Aorta (tissue), 5 donors: ENCODE results near the gene STX17. TPM values are rescaled to one million over a fixed set of nuclear protein-coding genes. Genes with fewer than 3 reads are reported as not detected.

Experiments
- ATAC-seq: fragments of 200-7000 bp; cut with Tn5 transposase; one replicate; pipeline ENCODE4 v1.9.1; 2022; ENCODE audit warnings: moderate library complexity; ENCODE audit not compliant: low FRiP score
- DNase-seq, 2 donors: peaks; one replicate each; pipeline ENCODE4 v3.0.0-alpha.2; 2020
- H3K27ac ChIP-seq, 2 donors: one replicate each; pipeline ENCODE4 v1.5.1; 2013; ENCODE audit warnings: low read length in 2 of 2, mild to moderate bottlenecking in 2 of 2, moderate library complexity in 2 of 2, control low read depth in 1 of 2, inconsistent platforms in 1 of 2, low read depth in 1 of 2
- H3K27me3 ChIP-seq, 2 donors: one replicate each; pipeline ENCODE4 v1.6.1; 2013; ENCODE audit warnings: control low read depth in 1 of 2, low read length in 1 of 2, mild to moderate bottlenecking in 1 of 2, moderate library complexity in 1 of 2; ENCODE audit not compliant: insufficient read depth in 2 of 2, control insufficient read depth in 1 of 2
- H3K36me3 ChIP-seq, 2 donors: one replicate each; pipeline ENCODE4 v1.6.1; 2013; ENCODE audit warnings: control low read depth in 1 of 2, low read length in 1 of 2, mild to moderate bottlenecking in 1 of 2; ENCODE audit not compliant: insufficient read depth in 2 of 2, control insufficient read depth in 1 of 2
- H3K4me1 ChIP-seq, 2 donors: one replicate each; pipeline ENCODE4 v1.6.1; 2013; ENCODE audit warnings: low read length in 2 of 2, control low read depth in 1 of 2, mild to moderate bottlenecking in 1 of 2, moderate library complexity in 1 of 2; ENCODE audit not compliant: insufficient read depth in 2 of 2, control insufficient read depth in 1 of 2
- H3K4me3 ChIP-seq, 2 donors: one replicate each; pipeline ENCODE4 v1.5.1; 2013; ENCODE audit warnings: low read length in 2 of 2, control low read depth in 1 of 2, mild to moderate bottlenecking in 1 of 2
- H3K9me3 ChIP-seq: one replicate; pipeline ENCODE4 v1.6.1; 2013; ENCODE audit warnings: mild to moderate bottlenecking, low read length; ENCODE audit not compliant: control insufficient read depth
- WGBS, 2 donors: extraction: QIAGEN DNeasy Blood & Tissue Kit; methylation state at CpG; one replicate each; pipeline ENCODE4 v1.1.7; 2013; 5-methylcytosine and 5-hydroxymethylcytosine counted together
- intact Hi-C, 2 donors: fragments of 100-400 bp; cut with DNase I; formaldehyde crosslinking; loops; one replicate each; pipeline versions ENCODE4 v1.14.2 to v1.15.0; 2022
- polyA plus RNA-seq, 2 donors: library from polyadenylated mRNA; stranded (reverse); fragments of 200-250 nt; gene quantifications; one replicate each; pipeline ENCODE4 v1.2.3, GENCODE V29; 2013
- total RNA-seq, 2 donors: library from RNA; stranded (reverse); fragmentation: NEBNext Ultra II Directional; extraction: Animal tissue kit (Norgen Biotek cat#: 25700); gene quantifications; one replicate each; pipeline ENCODE4 v1.2.1, GENCODE V29; 2021
- donor health status: healthy with polysubstance abuse.
- donor health status: Bipolar disorder and iron deficiency.
- donor health status: DM: no; HTN: no; CAD: no.
- donor health status: DM: no; HTN: no; CAD: no.
- donor health status: DM: yes; HTN: yes; CAD: no.

STX17 gene
- total and polyA plus RNA-seq, 4 donors: 9.8 to 47.5 (median 22.1) TPM

GRCh38 chr9:99867968-99868367, 38.5 kb upstream of the STX17 start:
- Histone ChIP-seq H3K9me3 (no peaks in the 10 kb centered on the region), H3K27me3 (no peaks in the 10 kb centered on the region), H3K36me3 (peaks cover 0 to 6% of the 10 kb centered on the region in 2 donors), H3K27ac (no peak overlapping the region), H3K4me1 (no peaks in the 10 kb centered on the region), H3K4me3 (no peak overlapping the region)
- intact Hi-C loops: no loop called here
- ATAC-seq: no peak
- no peak for DNase-seq

DNA sequence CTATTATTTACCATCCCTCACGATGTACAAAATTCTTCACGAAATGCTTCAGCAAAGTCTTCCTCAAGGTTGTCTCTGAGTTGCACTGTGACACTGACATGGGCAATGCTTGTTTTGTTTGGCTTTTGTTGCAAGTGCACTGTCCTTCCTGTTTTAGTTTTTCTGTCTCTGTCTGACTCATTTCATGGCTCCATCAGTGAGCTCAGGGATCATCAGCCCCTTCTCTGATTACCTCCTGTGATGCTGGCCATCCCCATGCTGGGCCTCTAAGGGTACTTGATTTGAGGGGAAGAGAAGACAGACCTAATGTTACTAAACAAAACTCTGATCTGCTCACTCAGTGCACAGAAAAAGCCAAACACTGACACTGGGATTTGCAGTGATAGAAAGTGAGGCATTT, 37.6 kb upstream of the STX17 start:
- DNase-seq (no peak), ATAC-seq (no peak)
- Histone ChIP-seq H3K36me3 (peaks cover 0 to 3% of the 10 kb centered on the region in 2 donors), H3K9me3 (no peaks in the 10 kb centered on the region), H3K27me3 (no peaks in the 10 kb centered on the region), H3K27ac (no peak overlapping the region), H3K4me3 (no peak overlapping the region), H3K4me1 (no peaks in the 10 kb centered on the region)
- 93 to 94% methylated on average over 2 of the region's 2 CpGs for WGBS, 2 donors
- intact Hi-C loops: no loop called here

GRCh38 chr9:99870126-99870525, 36.3 kb upstream of the STX17 start:
- DNase-seq: no peak
- WGBS, 2 donors: 59 to 66% methylated on average over 5 of the region's 5 CpGs
- H3K27ac ChIP-seq: no peak overlapping the region
- H3K9me3 ChIP-seq: no peaks in the 10 kb centered on the region
- no peak overlapping the region for H3K4me3 ChIP-seq
- intact Hi-C loops: no loop called here
- ATAC-seq: no peak
- no peaks in the 10 kb centered on the region for H3K36me3 ChIP-seq
- no peaks in the 10 kb centered on the region for H3K4me1 ChIP-seq
- no peaks in the 10 kb centered on the region for H3K27me3 ChIP-seq

DNA sequence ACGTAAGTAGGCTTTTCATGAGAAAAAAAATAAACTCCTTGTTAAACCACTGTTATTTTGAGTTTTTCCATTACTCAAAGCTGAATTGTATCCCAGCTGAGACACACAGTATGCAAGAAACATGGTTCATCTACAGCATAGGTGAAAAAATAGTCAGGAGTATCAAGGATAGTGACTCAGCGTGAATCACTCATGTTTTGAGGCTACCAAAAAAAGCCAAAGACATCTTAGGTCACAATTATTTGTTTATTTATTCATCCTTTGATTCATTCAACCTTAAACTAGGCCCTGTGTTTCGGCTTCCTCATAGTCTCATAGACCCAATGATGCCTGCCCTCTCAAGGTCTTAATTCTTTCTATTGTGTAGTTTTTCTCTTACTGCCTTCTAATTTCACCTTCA, 32.9 kb upstream of the STX17 start:
- Histone ChIP-seq H3K9me3 (no peaks in the 10 kb centered on the region), H3K27ac (no peak overlapping the region), H3K27me3 (no peaks in the 10 kb centered on the region), H3K4me1 (no peaks in the 10 kb centered on the region), H3K4me3 (no peak overlapping the region), H3K36me3 (no peaks in the 10 kb centered on the region)
- DNase-seq: no peak
- intact Hi-C loops: no loop called here
- ATAC-seq: no peak
- 84 to 91% methylated on average over 3 of the region's 3 CpGs for WGBS, 2 donors

GRCh38 chr9:99873943-99874584, 32.4 kb upstream of the STX17 start:
- no peaks in the 10 kb centered on the region for H3K9me3 ChIP-seq
- no peaks in the 10 kb centered on the region for H3K4me1 ChIP-seq
- no peaks in the 10 kb centered on the region for H3K27me3 ChIP-seq
- intact Hi-C loops: no loop called here
- H3K36me3 ChIP-seq: no peaks in the 10 kb centered on the region
- no peak overlapping the region for H3K4me3 ChIP-seq
- ATAC-seq (no peak), DNase-seq (no peak)
- no peak overlapping the region for H3K27ac ChIP-seq
- 80% methylated on average over 4 of the region's 4 CpGs for WGBS, 2 donors

GRCh38 chr9:99876190-99876589, 30.3 kb upstream of the STX17 start:
- no peak for ATAC-seq
- no peaks in the 10 kb centered on the region for H3K4me1 ChIP-seq
- no peaks in the 10 kb centered on the region for H3K36me3 ChIP-seq
- H3K4me3 ChIP-seq: no peak overlapping the region
- DNase-seq: no peak
- no peaks in the 10 kb centered on the region for H3K9me3 ChIP-seq
- 86 to 95% methylated on average over 2 of the region's 2 CpGs for WGBS, 2 donors
- intact Hi-C loops: no loop called here
- H3K27me3 ChIP-seq: no peaks in the 10 kb centered on the region
- H3K27ac ChIP-seq: no peak overlapping the region

GRCh38 chr9:99878651-99879050, 27.8 kb upstream of the STX17 start:
- intact Hi-C loops: no loop called here
- DNase-seq: no peak
- Histone ChIP-seq H3K27me3 (no peaks in the 10 kb centered on the region), H3K4me1 (no peaks in the 10 kb centered on the region), H3K9me3 (no peaks in the 10 kb centered on the region), H3K27ac (no peak overlapping the region), H3K4me3 (no peak overlapping the region), H3K36me3 (peaks cover 0 to 2% of the 10 kb centered on the region in 2 donors)
- WGBS, 2 donors: 69 to 73% methylated on average over 2 of the region's 2 CpGs
- no peak for ATAC-seq

DNA sequence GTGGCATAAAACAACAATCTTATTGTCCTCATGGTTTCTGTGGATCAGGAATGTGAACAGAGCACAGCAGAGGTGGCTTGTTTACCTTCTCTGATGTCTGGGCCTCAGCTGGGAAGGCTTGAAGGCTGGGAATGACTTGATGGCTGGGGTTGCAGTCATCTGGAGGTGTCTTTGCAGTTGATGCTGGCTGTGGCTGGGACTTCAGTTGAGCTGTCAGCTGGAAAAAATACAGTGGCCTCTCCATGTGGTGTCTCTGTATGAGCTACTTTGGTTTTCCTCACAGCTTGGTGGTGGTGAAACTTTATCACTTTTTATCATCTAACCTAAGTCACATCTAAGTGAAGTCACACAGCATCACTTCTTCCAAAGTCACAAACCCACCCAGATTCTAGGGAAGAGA, 24.7 kb upstream of the STX17 start:
- DNase-seq (no peak), ATAC-seq (no peak)
- Histone ChIP-seq H3K27ac (no peak overlapping the region), H3K36me3 (peaks cover 0 to 2% of the 10 kb centered on the region in 2 donors), H3K27me3 (no peaks in the 10 kb centered on the region), H3K4me3 (no peak overlapping the region), H3K9me3 (no peaks in the 10 kb centered on the region), H3K4me1 (no peaks in the 10 kb centered on the region)
- intact Hi-C loops: no loop called here

DNA sequence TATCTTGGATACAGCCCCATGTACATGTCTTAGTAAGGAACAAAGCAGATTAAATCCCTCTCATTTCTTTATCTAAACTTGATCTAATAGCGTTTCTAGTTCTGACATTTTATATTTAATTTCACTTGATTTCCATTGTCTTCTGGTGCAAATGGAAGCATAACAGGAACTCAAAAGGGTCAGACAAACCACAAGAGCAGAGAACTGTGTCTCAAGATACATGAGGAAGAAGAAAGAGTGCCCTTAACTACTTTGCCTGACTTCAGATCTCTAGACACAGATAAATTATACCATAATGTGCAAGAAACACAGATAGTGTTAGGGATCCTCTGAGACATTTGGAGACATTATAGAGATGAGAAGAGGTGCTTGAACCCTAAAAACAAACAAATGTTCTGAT, 20.7 kb upstream of the STX17 start:
- no peak for DNase-seq
- no peaks in the 10 kb centered on the region for H3K27me3 ChIP-seq
- intact Hi-C loops: no loop called here
- H3K9me3 ChIP-seq: no peaks in the 10 kb centered on the region
- no peak overlapping the region for H3K27ac ChIP-seq
- no peak for ATAC-seq
- H3K4me1 ChIP-seq: no peaks in the 10 kb centered on the region
- peaks cover 0 to 2% of the 10 kb centered on the region in 2 donors for H3K36me3 ChIP-seq
- H3K4me3 ChIP-seq: no peak overlapping the region
- 66 to 67% methylated on average over 1 of the region's 1 CpG for WGBS, 2 donors
